Left hindlimb (tissue), 1 donor: ENCODE data around the gene RNF220.

Experiments
- DNase-seq: peaks from one replicate; pipeline ENCODE4 v3.0.0-alpha.2; 2018

RNF220 gene

GRCh38 chr1:44641126-44642102 lies 236.4 kb downstream of the RNF220 start:
- no peak for DNase-seq

GRCh38 chr1:44642255-44642654 lies 237.2 kb downstream of the RNF220 start:
- DNase-seq: no peak

- DNase-seq: no peak
Measured at GRCh38 chr1:44642925-44643324, 237.9 kb downstream of the RNF220 start.

- DNase-seq: no peak
Measured at GRCh38 chr1:44643721-44644334, 238.8 kb downstream of the RNF220 start.

GRCh38 chr1:44644806-44645205 lies 239.8 kb downstream of the RNF220 start:
- no peak for DNase-seq

- DNase-seq: peak; percentile 81
Measured at GRCh38 chr1:44645476-44646244, 240.6 kb downstream of the RNF220 start.

GRCh38 chr1:44646261-44647110 lies 241.4 kb downstream of the RNF220 start:
- DNase-seq: no peak

- DNase-seq: no peak
Measured at GRCh38 chr1:44647896-44648295, 242.8 kb downstream of the RNF220 start.

- no peak for DNase-seq
Measured at GRCh38 chr1:44648529-44649250, 243.6 kb downstream of the RNF220 start.

- DNase-seq: no peak
Measured at GRCh38 chr1:44649788-44650158, 244.7 kb downstream of the RNF220 start.

GRCh38 chr1:44650159-44650831 lies 245.2 kb downstream of the RNF220 start:
- no peak for DNase-seq

- DNase-seq: no peak
Measured at GRCh38 chr1:44651069-44651468, 246.0 kb downstream of the RNF220 start.

- DNase-seq: peak; percentile 76
Measured at GRCh38 chr1:44652445-44653106, 247.5 kb downstream of the RNF220 start.

GRCh38 chr1:44653107-44653964 lies 248.3 kb downstream of the RNF220 start:
- no peak for DNase-seq

- DNase-seq: no peak
Measured at GRCh38 chr1:44654621-44655187, 249.6 kb downstream of the RNF220 start.

GRCh38 chr1:44655609-44656008 lies 250.6 kb downstream of the RNF220 start:
- no peak for DNase-seq

GRCh38 chr1:44659566-44659965 lies 254.5 kb downstream of the RNF220 start:
- no peak for DNase-seq

GRCh38 chr1:44660176-44660575 lies 255.1 kb downstream of the RNF220 start:
- peak; percentile 77 for DNase-seq
